ENCODE results near the gene HMCN2. TPM values are rescaled to one million over a fixed set of nuclear protein-coding genes. Genes with fewer than 3 reads are reported as not detected.

HMCN2 gene
- total RNA-seq, 1 experiment from 2014 or later, result 1.6 TPM

- H3K4me3 ChIP-seq, result no peak overlapping the region
- no peak overlapping the region for H3K4me2 ChIP-seq
- no peak overlapping the region for H2AFZ ChIP-seq
- ChIA-PET POLR2A (ENCODE audit: unreplicated experiment) (no interaction called here), CTCF (no interaction called here)
- H3K27me3 ChIP-seq (ENCODE audit: insufficient read depth, low read depth), result no peaks in the 10 kb centered on the region
- intact Hi-C loops (cut with micrococcal nuclease; ENCODE audit: unreplicated experiment), result no loop called here
- no peaks in the 10 kb centered on the region for H3K9me3 ChIP-seq (ENCODE audit: insufficient read depth, low read depth)
- H4K20me1 ChIP-seq (ENCODE audit: insufficient read depth), result no peaks in the 10 kb centered on the region
- no peaks in the 10 kb centered on the region for H3F3A ChIP-seq (ENCODE audit: insufficient read depth, low read depth)
- H3K36me3 ChIP-seq (ENCODE audit: low read depth), result no peaks in the 10 kb centered on the region
- BruUV-seq (replicated peaks), result no TSS peak
- no peaks in the 10 kb centered on the region for H3K79me2 ChIP-seq (ENCODE audit: low read depth)
- H3K9me2 ChIP-seq (ENCODE audit: insufficient read depth), result no peaks in the 10 kb centered on the region
- H3K4me1 ChIP-seq (replicated peaks; ENCODE audit: insufficient read depth), result peaks cover 11% of the 10 kb centered on the region; the same call in 1 of the 2 replicates
- no peak for DNase-seq
- H3K27ac ChIP-seq, result no peak overlapping the region
- no peak for TF ChIP-seq CTCF (conservative IDR thresholded peaks at IDR 0.05)
- TF ChIP-seq EZH2 (IDR thresholded peaks at IDR 0.05; ENCODE audit: low read depth), result no peak
Measured at GRCh38 chr9:130424595-130425454, 159.3 kb downstream of the HMCN2 start.

GRCh38 chr9:130425741-130426466 lies 160.3 kb downstream of the HMCN2 start:
- CTCF ChIA-PET, result no interaction called here
- intact Hi-C loops (cut with micrococcal nuclease; ENCODE audit: unreplicated experiment), result no loop called here
- POLR2A ChIA-PET (ENCODE audit: unreplicated experiment), result interaction anchor here (0.7 kb wide), 1 partner anchor 1261 kb away, joined by 3 read pairs; no protein-coding TSS in a partner anchor
- BruUV-seq (replicated peaks), result no TSS peak
- Histone ChIP-seq H3K4me3 (no peak overlapping the region), H3K9me3 (ENCODE audit: insufficient read depth, low read depth) (no peaks in the 10 kb centered on the region; the same call in 1 of the 2 replicates), H3K27ac (no peak overlapping the region), H3K9me2 (ENCODE audit: insufficient read depth) (no peaks in the 10 kb centered on the region), H3K36me3 (ENCODE audit: low read depth) (no peaks in the 10 kb centered on the region), H3K4me1 (replicated peaks; ENCODE audit: insufficient read depth) (peaks cover 11% of the 10 kb centered on the region; the same call in 1 of the 2 replicates), H2AFZ (no peak overlapping the region), H3K27me3 (ENCODE audit: insufficient read depth, low read depth) (no peaks in the 10 kb centered on the region), H4K20me1 (ENCODE audit: insufficient read depth) (no peaks in the 10 kb centered on the region), H3F3A (ENCODE audit: insufficient read depth, low read depth) (no peaks in the 10 kb centered on the region), H3K79me2 (ENCODE audit: low read depth) (no peaks in the 10 kb centered on the region), H3K4me2 (no peak overlapping the region)
- DNase-seq, result no peak
- TF ChIP-seq EZH2 (IDR thresholded peaks at IDR 0.05; ENCODE audit: low read depth), result no peak
- no peak for TF ChIP-seq CTCF (conservative IDR thresholded peaks at IDR 0.05)

- H3K27me3 ChIP-seq (ENCODE audit: insufficient read depth, low read depth), result no peaks in the 10 kb centered on the region
- ChIA-PET POLR2A (ENCODE audit: unreplicated experiment) (interaction anchor here (0.7 to 1.0 kb wide), 2 partner anchors 62 to 1262 kb away, joined by 3 to 7 read pairs; no protein-coding TSS in a partner anchor), CTCF (interaction anchor here (0.6 kb wide), 1 partner anchor 32 kb away, joined by 5 read pairs; no protein-coding TSS in a partner anchor)
- peaks cover 11% of the 10 kb centered on the region; the same call in 1 of the 2 replicates for H3K4me1 ChIP-seq (replicated peaks; ENCODE audit: insufficient read depth)
- no peaks in the 10 kb centered on the region for H3K36me3 ChIP-seq (ENCODE audit: low read depth)
- no peaks in the 10 kb centered on the region for H3K79me2 ChIP-seq (ENCODE audit: low read depth)
- H3F3A ChIP-seq (ENCODE audit: insufficient read depth, low read depth), result no peaks in the 10 kb centered on the region
- no peaks in the 10 kb centered on the region; the same call in 1 of the 2 replicates for H3K9me3 ChIP-seq (ENCODE audit: insufficient read depth, low read depth)
- no TSS peak for BruUV-seq (replicated peaks)
- no peak for TF ChIP-seq EZH2 (IDR thresholded peaks at IDR 0.05; ENCODE audit: low read depth)
- no peak for TF ChIP-seq CTCF (conservative IDR thresholded peaks at IDR 0.05)
- H3K27ac ChIP-seq, result no peak overlapping the region
- no peak overlapping the region for H3K4me3 ChIP-seq
- H3K9me2 ChIP-seq (ENCODE audit: insufficient read depth), result no peaks in the 10 kb centered on the region
- no peak overlapping the region for H2AFZ ChIP-seq
- no peak overlapping the region for H3K4me2 ChIP-seq
- no peak for DNase-seq
- intact Hi-C loops (cut with micrococcal nuclease; ENCODE audit: unreplicated experiment), result no loop called here
- no peaks in the 10 kb centered on the region for H4K20me1 ChIP-seq (ENCODE audit: insufficient read depth)
Measured at GRCh38 chr9:130426467-130426773, 160.9 kb downstream of the HMCN2 start.
